ENCODE measurements around the gene ZNF579. TPM values are rescaled to one million over a fixed set of nuclear protein-coding genes. Genes with fewer than 3 reads are reported as not detected.

Gene ZNF579
- total and polyA plus RNA-seq, 2 of the 8 experiments (the other 6 are each of a cell fraction or from before 2014, with no cell fraction given), result 10.0 to 18.9 TPM

GRCh38 chr19:55599842-55600661 is 19.4 kb upstream of the ZNF579 start, which contains the start of gene ZNF524 (continued):
- TF ChIP-seq, protein P1, sequence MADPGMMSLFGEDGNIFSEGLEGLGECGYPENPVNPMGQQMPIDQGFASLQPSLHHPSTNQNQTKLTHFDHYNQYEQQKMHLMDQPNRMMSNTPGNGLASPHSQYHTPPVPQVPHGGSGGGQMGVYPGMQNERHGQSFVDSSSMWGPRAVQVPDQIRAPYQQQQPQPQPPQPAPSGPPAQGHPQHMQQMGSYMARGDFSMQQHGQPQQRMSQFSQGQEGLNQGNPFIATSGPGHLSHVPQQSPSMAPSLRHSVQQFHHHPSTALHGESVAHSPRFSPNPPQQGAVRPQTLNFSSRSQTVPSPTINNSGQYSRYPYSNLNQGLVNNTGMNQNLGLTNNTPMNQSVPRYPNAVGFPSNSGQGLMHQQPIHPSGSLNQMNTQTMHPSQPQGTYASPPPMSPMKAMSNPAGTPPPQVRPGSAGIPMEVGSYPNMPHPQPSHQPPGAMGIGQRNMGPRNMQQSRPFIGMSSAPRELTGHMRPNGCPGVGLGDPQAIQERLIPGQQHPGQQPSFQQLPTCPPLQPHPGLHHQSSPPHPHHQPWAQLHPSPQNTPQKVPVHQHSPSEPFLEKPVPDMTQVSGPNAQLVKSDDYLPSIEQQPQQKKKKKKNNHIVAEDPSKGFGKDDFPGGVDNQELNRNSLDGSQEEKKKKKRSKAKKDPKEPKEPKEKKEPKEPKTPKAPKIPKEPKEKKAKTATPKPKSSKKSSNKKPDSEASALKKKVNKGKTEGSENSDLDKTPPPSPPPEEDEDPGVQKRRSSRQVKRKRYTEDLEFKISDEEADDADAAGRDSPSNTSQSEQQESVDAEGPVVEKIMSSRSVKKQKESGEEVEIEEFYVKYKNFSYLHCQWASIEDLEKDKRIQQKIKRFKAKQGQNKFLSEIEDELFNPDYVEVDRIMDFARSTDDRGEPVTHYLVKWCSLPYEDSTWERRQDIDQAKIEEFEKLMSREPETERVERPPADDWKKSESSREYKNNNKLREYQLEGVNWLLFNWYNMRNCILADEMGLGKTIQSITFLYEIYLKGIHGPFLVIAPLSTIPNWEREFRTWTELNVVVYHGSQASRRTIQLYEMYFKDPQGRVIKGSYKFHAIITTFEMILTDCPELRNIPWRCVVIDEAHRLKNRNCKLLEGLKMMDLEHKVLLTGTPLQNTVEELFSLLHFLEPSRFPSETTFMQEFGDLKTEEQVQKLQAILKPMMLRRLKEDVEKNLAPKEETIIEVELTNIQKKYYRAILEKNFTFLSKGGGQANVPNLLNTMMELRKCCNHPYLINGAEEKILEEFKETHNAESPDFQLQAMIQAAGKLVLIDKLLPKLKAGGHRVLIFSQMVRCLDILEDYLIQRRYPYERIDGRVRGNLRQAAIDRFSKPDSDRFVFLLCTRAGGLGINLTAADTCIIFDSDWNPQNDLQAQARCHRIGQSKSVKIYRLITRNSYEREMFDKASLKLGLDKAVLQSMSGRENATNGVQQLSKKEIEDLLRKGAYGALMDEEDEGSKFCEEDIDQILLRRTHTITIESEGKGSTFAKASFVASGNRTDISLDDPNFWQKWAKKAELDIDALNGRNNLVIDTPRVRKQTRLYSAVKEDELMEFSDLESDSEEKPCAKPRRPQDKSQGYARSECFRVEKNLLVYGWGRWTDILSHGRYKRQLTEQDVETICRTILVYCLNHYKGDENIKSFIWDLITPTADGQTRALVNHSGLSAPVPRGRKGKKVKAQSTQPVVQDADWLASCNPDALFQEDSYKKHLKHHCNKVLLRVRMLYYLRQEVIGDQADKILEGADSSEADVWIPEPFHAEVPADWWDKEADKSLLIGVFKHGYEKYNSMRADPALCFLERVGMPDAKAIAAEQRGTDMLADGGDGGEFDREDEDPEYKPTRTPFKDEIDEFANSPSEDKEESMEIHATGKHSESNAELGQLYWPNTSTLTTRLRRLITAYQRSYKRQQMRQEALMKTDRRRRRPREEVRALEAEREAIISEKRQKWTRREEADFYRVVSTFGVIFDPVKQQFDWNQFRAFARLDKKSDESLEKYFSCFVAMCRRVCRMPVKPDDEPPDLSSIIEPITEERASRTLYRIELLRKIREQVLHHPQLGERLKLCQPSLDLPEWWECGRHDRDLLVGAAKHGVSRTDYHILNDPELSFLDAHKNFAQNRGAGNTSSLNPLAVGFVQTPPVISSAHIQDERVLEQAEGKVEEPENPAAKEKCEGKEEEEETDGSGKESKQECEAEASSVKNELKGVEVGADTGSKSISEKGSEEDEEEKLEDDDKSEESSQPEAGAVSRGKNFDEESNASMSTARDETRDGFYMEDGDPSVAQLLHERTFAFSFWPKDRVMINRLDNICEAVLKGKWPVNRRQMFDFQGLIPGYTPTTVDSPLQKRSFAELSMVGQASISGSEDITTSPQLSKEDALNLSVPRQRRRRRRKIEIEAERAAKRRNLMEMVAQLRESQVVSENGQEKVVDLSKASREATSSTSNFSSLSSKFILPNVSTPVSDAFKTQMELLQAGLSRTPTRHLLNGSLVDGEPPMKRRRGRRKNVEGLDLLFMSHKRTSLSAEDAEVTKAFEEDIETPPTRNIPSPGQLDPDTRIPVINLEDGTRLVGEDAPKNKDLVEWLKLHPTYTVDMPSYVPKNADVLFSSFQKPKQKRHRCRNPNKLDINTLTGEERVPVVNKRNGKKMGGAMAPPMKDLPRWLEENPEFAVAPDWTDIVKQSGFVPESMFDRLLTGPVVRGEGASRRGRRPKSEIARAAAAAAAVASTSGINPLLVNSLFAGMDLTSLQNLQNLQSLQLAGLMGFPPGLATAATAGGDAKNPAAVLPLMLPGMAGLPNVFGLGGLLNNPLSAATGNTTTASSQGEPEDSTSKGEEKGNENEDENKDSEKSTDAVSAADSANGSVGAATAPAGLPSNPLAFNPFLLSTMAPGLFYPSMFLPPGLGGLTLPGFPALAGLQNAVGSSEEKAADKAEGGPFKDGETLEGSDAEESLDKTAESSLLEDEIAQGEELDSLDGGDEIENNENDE (IDR thresholded peaks at IDR 0.05; ENCODE audit: insufficient replicate concordance, low read length), result no peak
- TF ChIP-seq YY1 (IDR thresholded peaks at IDR 0.05; ENCODE audit: low read depth, low read length) (peak; percentile 97), CEBPB (IDR thresholded peaks at IDR 0.05; ENCODE audit: low read depth, low read length) (no peak), RXRA (IDR thresholded peaks at IDR 0.05; ENCODE audit: insufficient read depth, low read depth, low read length) (no peak), SIX5 (IDR thresholded peaks at IDR 0.05; ENCODE audit: low read depth, low read length) (no peak; the same call in 1 of the 2 replicates), PHF8 (conservative IDR thresholded peaks at IDR 0.05; ENCODE audit: low read depth, low read length) (peak; percentile 63; the same call in 1 of the 2 replicates), JUND (IDR thresholded peaks at IDR 0.05; ENCODE audit: low read length) (no peak), TBP (IDR thresholded peaks at IDR 0.05; ENCODE audit: low read depth, low read length) (peak; percentile 50), SP2 (IDR thresholded peaks at IDR 0.05; ENCODE audit: low read length) (no peak), GTF2F1 (IDR thresholded peaks at IDR 0.05; ENCODE audit: borderline replicate concordance, low read depth, low read length) (no peak)
- TF ChIP-seq, protein P2, sequence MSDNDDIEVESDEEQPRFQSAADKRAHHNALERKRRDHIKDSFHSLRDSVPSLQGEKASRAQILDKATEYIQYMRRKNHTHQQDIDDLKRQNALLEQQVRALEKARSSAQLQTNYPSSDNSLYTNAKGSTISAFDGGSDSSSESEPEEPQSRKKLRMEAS (IDR thresholded peaks at IDR 0.05), result peak; percentile 32

All from H1 (cell line).